ENCODE data around the gene CNTNAP2.

DNA sequence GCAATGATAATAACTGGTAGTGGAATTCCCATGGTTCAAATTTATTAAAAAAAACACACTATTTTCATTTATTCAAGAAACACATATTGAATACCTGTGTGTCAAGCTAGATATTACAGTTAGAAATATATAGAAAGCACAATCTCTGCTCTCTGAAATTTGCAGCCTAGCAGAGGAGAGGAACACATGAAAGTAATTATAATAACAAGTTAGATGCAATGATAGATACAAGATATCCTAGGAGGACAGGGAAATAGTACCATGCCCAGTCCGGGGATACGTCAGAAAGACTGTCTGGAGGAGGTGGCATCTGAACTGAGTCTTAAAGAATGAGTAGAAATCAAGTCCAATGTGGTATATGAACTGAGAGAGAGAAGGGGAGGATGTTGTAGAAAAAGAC is 1988.3 kb downstream of the CNTNAP2 start:
- TF ChIP-seq, protein P1, sequence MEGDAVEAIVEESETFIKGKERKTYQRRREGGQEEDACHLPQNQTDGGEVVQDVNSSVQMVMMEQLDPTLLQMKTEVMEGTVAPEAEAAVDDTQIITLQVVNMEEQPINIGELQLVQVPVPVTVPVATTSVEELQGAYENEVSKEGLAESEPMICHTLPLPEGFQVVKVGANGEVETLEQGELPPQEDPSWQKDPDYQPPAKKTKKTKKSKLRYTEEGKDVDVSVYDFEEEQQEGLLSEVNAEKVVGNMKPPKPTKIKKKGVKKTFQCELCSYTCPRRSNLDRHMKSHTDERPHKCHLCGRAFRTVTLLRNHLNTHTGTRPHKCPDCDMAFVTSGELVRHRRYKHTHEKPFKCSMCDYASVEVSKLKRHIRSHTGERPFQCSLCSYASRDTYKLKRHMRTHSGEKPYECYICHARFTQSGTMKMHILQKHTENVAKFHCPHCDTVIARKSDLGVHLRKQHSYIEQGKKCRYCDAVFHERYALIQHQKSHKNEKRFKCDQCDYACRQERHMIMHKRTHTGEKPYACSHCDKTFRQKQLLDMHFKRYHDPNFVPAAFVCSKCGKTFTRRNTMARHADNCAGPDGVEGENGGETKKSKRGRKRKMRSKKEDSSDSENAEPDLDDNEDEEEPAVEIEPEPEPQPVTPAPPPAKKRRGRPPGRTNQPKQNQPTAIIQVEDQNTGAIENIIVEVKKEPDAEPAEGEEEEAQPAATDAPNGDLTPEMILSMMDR (conservative IDR thresholded peaks at IDR 0.05): no peak
- no peak for TF ChIP-seq ZFX (IDR thresholded peaks at IDR 0.05)

All from C4-2B (cell line).